Mammary epithelial cell (primary cell): ENCODE measurements around the gene FPGS.

Experiments
- CTCF ChIP-seq, 2 donors: IDR thresholded peaks in 1 of 2; conservative IDR thresholded peaks in 1 of 2; 2 replicates each; pipeline ENCODE4 v1.5.1; 2011 to 2012; ENCODE audit warnings: inconsistent platforms in 2 of 2, low read length in 2 of 2, mild to moderate bottlenecking in 2 of 2, control low read depth in 1 of 2, low read depth in 1 of 2; ENCODE audit not compliant: insufficient read depth in 1 of 2; ENCODE audit errors: extremely low read depth in 1 of 2
- EZH2 ChIP-seq: IDR thresholded peaks from 2 replicates; pipeline ENCODE4 v1.6.1; 2012; ENCODE audit warnings: low read length, inconsistent platforms, borderline replicate concordance

GRCh38 chr9:127829205-127829906 lies 26.7 kb downstream of the FPGS start:
- TF ChIP-seq CTCF (conservative IDR thresholded peaks at IDR 0.05 in 1 of 2, IDR thresholded peaks at IDR 0.05 in 1 of 2; ENCODE audit: extremely low read depth in 1 of 2, insufficient read depth in 1 of 2, low read depth in 1 of 2, low read length in 2 of 2) = no peak
- no peak for TF ChIP-seq EZH2
